Muscle layer of duodenum (tissue), 2 donors: ENCODE data around the gene PAQR5.
A peak's percentile ranks its signal among the peaks of the same experiment; 100 is the strongest.
"Not testable (repeated sequence)": the region's sequence is repeated elsewhere in the genome, so short reads cannot be mapped to it uniquely, and the experiment has no call there.

Source experiments
- H3K27ac ChIP-seq: one replicate; pipeline ENCODE4 v1.7.0; 2013; ENCODE audit warnings: mild to moderate bottlenecking, low read length
- H3K27me3 ChIP-seq: one replicate; pipeline ENCODE4 v1.7.0; 2013; ENCODE audit warnings: low read depth, mild to moderate bottlenecking, control low read depth, low read length
- H3K36me3 ChIP-seq, 2 donors: one replicate each; pipeline ENCODE4 v1.7.0; 2013; ENCODE audit warnings: low read length in 2 of 2, control low read depth in 1 of 2, mild to moderate bottlenecking in 1 of 2; ENCODE audit not compliant: insufficient read depth in 2 of 2, control insufficient read depth in 1 of 2
- H3K4me1 ChIP-seq, 2 donors: one replicate each; pipeline ENCODE4 v1.7.0; 2013; ENCODE audit warnings: low read length in 2 of 2, mild to moderate bottlenecking in 2 of 2, control low read depth in 1 of 2, moderate library complexity in 1 of 2; ENCODE audit not compliant: insufficient read depth in 2 of 2, control insufficient read depth in 1 of 2
- H3K4me3 ChIP-seq, 2 donors: one replicate each; pipeline ENCODE4 v1.7.0; 2013; ENCODE audit warnings: low read length in 2 of 2, low read depth in 1 of 2, mild to moderate bottlenecking in 1 of 2
- H3K9me3 ChIP-seq, 2 donors: one replicate each; pipeline ENCODE4 v1.7.0; 2013; ENCODE audit warnings: low read length in 2 of 2, control low read depth in 1 of 2, mild to moderate bottlenecking in 1 of 2; ENCODE audit not compliant: control insufficient read depth in 1 of 2
- donor health status: healthy.

Gene PAQR5

DNA sequence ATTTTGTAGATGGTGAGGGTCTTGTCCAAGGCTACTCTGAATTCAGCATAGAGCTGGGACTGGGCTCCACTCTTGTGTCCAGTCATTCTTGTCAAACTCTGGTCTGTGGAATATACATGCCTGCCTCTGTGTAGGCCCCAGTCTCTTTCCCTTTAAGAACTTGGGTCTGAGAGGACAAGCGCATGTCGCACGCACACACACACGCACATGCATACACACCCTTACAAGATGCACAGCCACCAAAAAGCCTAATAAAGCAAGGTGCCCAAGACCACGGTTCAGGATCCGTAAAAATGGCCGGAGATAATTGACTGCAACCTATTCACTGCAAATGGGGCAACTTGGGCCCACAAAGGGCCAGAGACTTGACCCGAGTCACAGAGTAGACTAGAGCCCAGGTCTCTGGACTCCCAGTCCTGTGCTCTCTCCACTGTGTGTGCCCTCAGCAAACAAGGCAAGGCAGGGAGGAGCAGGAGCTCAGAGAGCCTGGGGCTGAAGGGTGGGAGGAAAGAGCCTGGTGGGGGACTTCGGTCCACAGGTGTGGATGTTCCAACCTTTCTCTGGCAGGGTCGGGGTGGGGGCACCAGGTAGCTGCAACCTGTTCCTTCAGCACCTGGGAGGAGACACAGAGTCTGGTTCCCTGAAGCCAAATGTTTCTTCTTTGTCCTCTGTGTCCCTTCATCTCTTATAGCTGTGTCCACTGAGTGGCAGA, 914 bp upstream of the PAQR5 start:
- Histone ChIP-seq H3K36me3 (no peaks in the 10 kb centered on the region), H3K27ac (no peak overlapping the region)

DNA sequence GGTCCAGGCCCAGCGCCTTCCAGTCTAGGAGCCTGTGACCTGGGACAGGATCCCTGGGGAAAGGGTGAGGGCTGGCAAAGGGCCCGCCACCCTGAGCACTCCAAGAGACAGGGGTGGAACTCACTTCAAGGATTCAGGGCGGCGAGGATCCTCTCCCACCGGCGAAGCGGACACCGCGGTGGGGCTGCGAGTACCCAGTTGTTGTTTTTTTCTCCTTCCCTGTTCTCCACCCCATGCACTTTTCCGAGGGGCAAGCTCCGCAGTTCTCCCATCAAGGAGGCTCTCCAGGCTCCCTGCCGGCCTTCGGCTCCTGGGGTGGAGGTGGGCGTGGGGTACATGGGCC, 387 bp upstream of the PAQR5 start:
- H3K4me1 ChIP-seq, result peaks cover 0 to 13% of the 10 kb centered on the region in 2 donors
- H3K9me3 ChIP-seq, result peaks cover 0 to 4% of the 10 kb centered on the region in 2 donors
- H3K27ac ChIP-seq, result no peak overlapping the region
- H3K4me3 ChIP-seq, result peak overlapping the region in 1 of 2 donors; percentile 68
- peaks cover 12% of the 10 kb centered on the region for H3K27me3 ChIP-seq
- no peaks in the 10 kb centered on the region for H3K36me3 ChIP-seq

More for the DNA sequence above, 914 bp upstream of the PAQR5 start:
- peaks cover 0 to 4% of the 10 kb centered on the region in 2 donors for H3K9me3 ChIP-seq
- H3K27me3 ChIP-seq, result peaks cover 12% of the 10 kb centered on the region
- no peak overlapping the region for H3K4me3 ChIP-seq
- peaks cover 0 to 13% of the 10 kb centered on the region in 2 donors for H3K4me1 ChIP-seq

DNA sequence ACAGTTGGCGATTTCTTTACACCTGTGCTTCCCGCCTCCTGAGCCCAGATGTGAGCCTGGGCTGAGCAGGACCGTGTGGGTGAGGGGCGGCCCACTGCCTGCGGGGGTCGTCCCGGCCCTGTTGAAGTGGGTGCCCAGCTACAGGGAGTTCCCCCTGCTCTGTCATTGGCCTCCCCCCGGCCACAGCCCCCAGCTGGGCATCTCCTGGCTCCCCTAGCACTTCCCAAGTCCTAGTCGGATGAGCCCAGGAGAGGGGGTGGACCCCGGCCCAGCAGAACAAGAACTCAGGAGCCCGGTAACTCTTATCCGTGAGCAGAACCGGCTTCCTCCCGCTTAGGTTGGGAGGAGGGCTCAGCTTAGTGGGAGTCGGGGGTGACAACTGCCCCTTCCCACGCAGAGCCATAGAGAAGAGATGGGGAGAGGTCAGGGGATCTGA, 757 bp downstream of the PAQR5 start:
- no peaks in the 10 kb centered on the region for H3K36me3 ChIP-seq
- H3K27me3 ChIP-seq, result peaks cover 12% of the 10 kb centered on the region
- H3K4me3 ChIP-seq, result peak overlapping the region; percentile 16 to 68
- H3K9me3 ChIP-seq, result peaks cover 0 to 4% of the 10 kb centered on the region in 2 donors
- peaks cover 0 to 13% of the 10 kb centered on the region in 2 donors for H3K4me1 ChIP-seq
- H3K27ac ChIP-seq, result no peak overlapping the region

DNA sequence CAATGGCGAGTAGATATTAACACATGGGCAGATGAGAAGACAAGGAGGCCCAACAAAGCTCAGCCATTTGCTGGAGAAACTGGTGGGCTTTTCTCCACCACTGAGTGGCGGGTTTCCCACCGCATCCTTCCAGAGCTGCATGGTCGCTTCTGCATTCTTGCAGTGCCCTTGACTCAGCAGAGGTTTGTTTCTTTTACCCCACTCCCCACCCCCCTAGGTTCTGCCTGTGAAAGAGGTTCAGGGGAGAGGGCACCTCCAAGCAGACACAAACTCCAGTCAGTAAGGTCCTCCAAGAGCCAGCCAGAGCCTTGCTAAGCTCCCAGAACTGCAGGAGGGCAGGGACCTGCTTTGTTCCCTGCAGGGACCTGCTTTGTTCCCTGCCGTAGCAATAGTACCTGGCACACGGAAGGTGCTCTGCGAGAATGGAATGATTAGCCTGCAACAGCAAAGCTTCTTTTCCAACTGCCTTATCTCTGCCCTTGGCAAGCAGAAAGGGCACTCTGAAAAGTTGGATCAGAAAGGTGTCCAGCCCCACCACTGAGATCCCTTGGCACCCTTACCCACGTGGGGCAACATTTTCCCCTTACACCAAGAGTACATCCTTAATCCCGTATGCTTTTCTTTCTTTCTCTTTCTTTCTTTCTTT, 1.4 kb downstream of the PAQR5 start:
- Histone ChIP-seq H3K4me1 (peaks cover 0 to 13% of the 10 kb centered on the region in 2 donors), H3K27me3 (peaks cover 12% of the 10 kb centered on the region), H3K27ac (no peak overlapping the region), H3K36me3 (no peaks in the 10 kb centered on the region), H3K4me3 (no peak overlapping the region), H3K9me3 (no peaks in the 10 kb centered on the region)

DNA sequence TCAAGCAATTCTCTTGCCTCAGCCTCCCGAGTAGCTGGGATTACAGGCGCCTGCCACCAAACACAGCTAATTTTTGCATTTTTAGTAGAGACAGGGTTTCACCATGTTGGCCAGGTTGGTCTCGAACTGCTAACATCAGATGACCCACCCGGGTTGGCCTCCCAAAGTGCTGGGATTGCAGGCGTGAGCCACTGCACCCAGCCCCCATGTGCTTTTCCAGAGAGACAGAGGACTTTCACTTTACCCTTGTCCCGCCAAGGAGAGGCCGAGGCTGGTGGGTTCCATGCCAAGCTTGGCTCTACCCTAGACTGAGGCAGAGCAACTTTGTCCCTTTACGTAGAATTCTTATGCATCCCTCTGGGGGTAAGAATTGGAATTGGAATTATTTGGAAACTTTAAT, 2.4 kb downstream of the PAQR5 start:
- peaks cover 12% of the 10 kb centered on the region for H3K27me3 ChIP-seq
- not testable (repeated sequence) for H3K9me3 ChIP-seq, H3K36me3 ChIP-seq, H3K27ac ChIP-seq, H3K4me3 ChIP-seq
- peaks cover 0 to 13% of the 10 kb centered on the region in 2 donors for H3K4me1 ChIP-seq

DNA sequence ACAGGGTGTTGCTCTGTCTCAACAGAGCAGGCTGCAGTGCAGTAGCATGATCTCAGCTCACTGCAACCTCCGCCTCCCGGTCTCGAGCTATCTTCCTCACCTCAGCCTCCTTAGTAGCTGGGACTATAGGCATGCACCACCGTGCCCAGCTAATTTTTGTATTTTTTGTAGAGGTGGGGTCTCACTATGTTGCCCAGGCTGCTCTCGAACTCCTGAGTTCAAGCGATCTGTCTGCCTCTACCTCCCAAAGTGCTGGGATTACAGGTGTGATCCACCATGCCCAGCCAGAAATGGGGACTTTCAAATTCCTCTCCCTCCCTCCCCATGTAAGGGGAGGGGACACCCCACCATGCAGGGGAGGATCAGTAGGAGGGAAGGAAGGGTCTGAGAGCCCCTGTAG, 3.4 kb downstream of the PAQR5 start:
- not testable (repeated sequence) for H3K27ac ChIP-seq, H3K4me3 ChIP-seq, H3K9me3 ChIP-seq, H3K36me3 ChIP-seq
- Histone ChIP-seq H3K27me3 (peaks cover 12% of the 10 kb centered on the region), H3K4me1 (peaks cover 0 to 13% of the 10 kb centered on the region in 2 donors)

DNA sequence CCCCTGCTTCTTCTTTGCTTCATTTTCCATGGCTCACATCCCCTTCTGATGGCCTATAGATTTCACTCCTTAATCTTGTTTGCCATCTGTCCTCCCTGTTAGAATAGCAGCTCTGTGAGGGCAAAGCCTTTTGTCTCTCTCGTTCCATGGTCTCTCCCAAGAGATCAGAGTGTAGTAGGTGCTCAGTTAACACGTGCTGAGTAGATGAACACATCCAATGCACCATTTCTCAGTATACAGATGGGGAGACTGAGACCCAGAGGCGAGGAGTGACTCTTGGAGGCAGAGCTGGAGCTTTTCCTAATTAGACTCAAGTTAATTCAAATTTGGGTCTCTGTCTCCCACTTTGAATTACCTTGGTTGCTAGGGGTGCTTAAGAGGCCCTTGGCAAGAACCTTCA, 4.2 kb downstream of the PAQR5 start:
- no peak overlapping the region for H3K27ac ChIP-seq
- H3K4me1 ChIP-seq, result peaks cover 0 to 13% of the 10 kb centered on the region in 2 donors
- H3K27me3 ChIP-seq, result peaks cover 7% of the 10 kb centered on the region
- no peaks in the 10 kb centered on the region for H3K36me3 ChIP-seq
- H3K4me3 ChIP-seq, result no peak overlapping the region
- no peaks in the 10 kb centered on the region for H3K9me3 ChIP-seq

DNA sequence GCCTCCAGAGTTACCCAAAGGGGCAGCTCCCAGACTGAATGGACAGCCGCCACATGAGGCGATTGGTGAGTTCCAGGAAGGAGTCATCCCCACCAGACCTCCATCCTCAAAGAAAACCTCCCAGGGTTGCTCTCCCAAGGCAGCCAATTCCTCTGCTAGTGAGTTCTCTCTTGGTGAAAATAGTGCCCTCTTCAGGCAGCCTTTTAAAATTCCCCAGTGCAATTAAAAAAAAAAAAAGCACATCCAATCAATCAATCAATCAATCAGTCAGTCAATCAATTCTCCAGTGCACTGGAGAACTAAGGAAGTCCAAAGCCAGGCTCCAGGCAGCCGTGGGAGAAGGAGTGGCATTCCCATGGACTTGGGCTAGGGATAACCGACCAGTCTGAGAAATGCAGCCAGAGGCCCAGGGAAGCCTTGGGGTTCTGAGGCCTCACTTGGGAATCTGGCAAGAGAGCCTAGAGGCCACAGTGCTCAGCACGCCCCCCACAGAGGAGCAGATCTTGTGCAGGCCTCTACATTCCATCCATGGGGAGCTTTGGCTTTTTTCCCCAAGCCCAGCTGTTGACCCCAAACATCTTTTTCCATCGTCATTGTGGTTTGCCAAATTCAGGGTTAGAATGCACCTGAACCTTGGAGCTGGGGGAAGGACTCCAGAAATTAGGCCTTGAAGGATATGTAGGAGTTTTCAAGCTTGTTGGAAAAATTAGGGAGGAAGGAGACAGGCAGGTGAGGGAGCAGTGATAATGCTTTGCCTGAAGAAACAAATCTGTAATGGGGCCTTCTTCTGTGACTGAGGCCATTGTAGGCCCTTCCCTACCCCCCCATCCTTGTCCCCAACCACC, 4.8 kb downstream of the PAQR5 start:
- Histone ChIP-seq H3K36me3 (no peaks in the 10 kb centered on the region), H3K27ac (no peak overlapping the region), H3K27me3 (peaks cover 7% of the 10 kb centered on the region)

DNA sequence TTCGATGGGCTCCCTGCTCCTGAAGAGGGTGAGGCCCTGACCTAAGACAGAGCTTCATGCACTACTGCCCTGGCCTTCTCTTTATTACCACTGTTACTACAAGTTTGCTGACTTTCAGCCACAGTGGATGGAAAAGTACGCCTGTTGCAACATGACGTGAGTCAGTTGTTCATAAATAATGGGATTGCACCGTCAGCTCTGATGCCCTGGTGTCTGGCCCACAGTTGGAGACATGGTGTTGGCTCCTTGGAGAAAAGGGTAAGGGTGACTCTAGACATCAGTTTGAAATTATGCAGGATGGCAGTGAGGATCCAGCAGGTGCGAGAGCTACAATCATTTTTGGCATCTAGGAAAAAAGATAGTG, 5.5 kb downstream of the PAQR5 start:
- no peak overlapping the region for H3K27ac ChIP-seq
- H3K4me3 ChIP-seq, result no peak overlapping the region
- peaks cover 7% of the 10 kb centered on the region for H3K27me3 ChIP-seq
- H3K9me3 ChIP-seq, result no peaks in the 10 kb centered on the region
- no peaks in the 10 kb centered on the region for H3K36me3 ChIP-seq
- H3K4me1 ChIP-seq, result peaks cover 0 to 4% of the 10 kb centered on the region in 2 donors

More for the DNA sequence above, 4.8 kb downstream of the PAQR5 start:
- peaks cover 0 to 10% of the 10 kb centered on the region in 2 donors for H3K4me1 ChIP-seq
- H3K9me3 ChIP-seq, result no peaks in the 10 kb centered on the region
- H3K4me3 ChIP-seq, result no peak overlapping the region

DNA sequence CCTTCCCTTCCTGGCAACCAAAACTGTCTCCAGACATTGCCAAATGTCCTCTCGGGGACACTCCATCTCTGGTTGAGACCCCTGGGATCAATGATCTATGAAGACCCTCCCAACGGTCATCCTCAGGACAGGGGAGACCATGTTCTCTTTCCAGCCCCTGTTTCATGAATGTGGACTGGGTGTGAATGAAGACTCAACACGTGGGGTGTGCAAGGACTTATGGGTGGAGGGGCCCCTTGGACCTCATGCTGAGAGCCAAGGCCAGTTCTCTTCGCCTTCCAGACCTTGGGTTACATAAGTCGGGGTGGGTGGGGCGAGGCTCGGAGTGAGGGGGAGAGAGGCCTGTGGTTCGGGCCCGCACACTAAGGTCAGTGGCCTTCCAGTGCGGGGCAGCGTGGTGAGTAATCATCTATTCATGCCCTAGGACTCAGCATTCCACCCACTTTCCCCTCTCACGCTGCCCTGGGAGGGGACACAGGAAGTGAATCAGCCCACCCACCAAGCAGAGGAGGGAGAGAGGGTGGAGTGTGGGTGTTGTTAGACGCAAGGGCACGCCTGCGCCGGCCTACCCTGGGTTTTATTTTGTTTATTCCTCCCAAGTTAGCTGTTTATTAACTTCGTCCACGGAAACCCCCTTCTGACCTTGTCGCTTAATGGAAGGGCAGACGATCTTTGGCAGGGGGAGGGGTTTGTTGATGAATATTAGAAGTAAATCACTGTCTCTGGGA, 6.7 kb downstream of the PAQR5 start:
- no peak overlapping the region for H3K27ac ChIP-seq
- H3K36me3 ChIP-seq, result no peaks in the 10 kb centered on the region
- H3K27me3 ChIP-seq, result no peaks in the 10 kb centered on the region
- no peaks in the 10 kb centered on the region for H3K9me3 ChIP-seq
- H3K4me3 ChIP-seq, result no peak overlapping the region
- no peaks in the 10 kb centered on the region for H3K4me1 ChIP-seq
